ENCODE results near the gene PAFAH1B2.
"Not testable (repeated sequence)": the region's sequence is repeated elsewhere in the genome, so short reads cannot be mapped to it uniquely, and the experiment has no call there.

Gene PAFAH1B2

GRCh38 chr11:117134431-117134830, 9.7 kb upstream of the PAFAH1B2 start:
- no peak for TF ChIP-seq POLR2A (IDR thresholded peaks at IDR 0.05; ENCODE audit: low read depth, low read length)
- no peak for FAIRE-seq
- DNase-seq (ENCODE audit: insufficient read length): no peak

GRCh38 chr11:117134979-117135378, 9.1 kb upstream of the PAFAH1B2 start:
- not testable (repeated sequence) for FAIRE-seq

GRCh38 chr11:117137223-117138086, 6.6 kb upstream of the PAFAH1B2 start:
- FAIRE-seq; DNase-seq (ENCODE audit: insufficient read length): not testable (repeated sequence)

More at GRCh38 chr11:117134979-117135378, 9.1 kb upstream of the PAFAH1B2 start:
- not testable (repeated sequence) for DNase-seq (ENCODE audit: insufficient read length)

GRCh38 chr11:117143390-117143789, 697 bp upstream of the PAFAH1B2 start:
- FAIRE-seq (no peak), DNase-seq (ENCODE audit: insufficient read length) (no peak)
- no peak for TF ChIP-seq TAF1 (IDR thresholded peaks at IDR 0.05; ENCODE audit: borderline replicate concordance, low read depth, low read length)
- no peak for TF ChIP-seq POLR2A (IDR thresholded peaks at IDR 0.05; ENCODE audit: low read depth, low read length)
- TF ChIP-seq POLR2AphosphoS5 (IDR thresholded peaks at IDR 0.05; ENCODE audit: low read depth, low read length): no peak

GRCh38 chr11:117144477-117145392, 648 bp downstream of the PAFAH1B2 start:
- TF ChIP-seq POLR2AphosphoS5 (IDR thresholded peaks at IDR 0.05; ENCODE audit: low read depth, low read length) (no peak), TAF1 (IDR thresholded peaks at IDR 0.05; ENCODE audit: borderline replicate concordance, low read depth, low read length) (no peak), POLR2A (IDR thresholded peaks at IDR 0.05; ENCODE audit: low read depth, low read length) (no peak)
- DNase-seq (ENCODE audit: insufficient read length): peak; percentile 58
- peak; percentile 93 for FAIRE-seq

- FAIRE-seq (no peak), DNase-seq (ENCODE audit: insufficient read length) (no peak)
- TF ChIP-seq TAF1 (IDR thresholded peaks at IDR 0.05; ENCODE audit: borderline replicate concordance, low read depth, low read length) (no peak), POLR2A (IDR thresholded peaks at IDR 0.05; ENCODE audit: low read depth, low read length) (no peak), POLR2AphosphoS5 (IDR thresholded peaks at IDR 0.05; ENCODE audit: low read depth, low read length) (no peak)
Observed at GRCh38 chr11:117145393-117145761, 1.3 kb downstream of the PAFAH1B2 start.

- FAIRE-seq (no peak), DNase-seq (ENCODE audit: insufficient read length) (no peak)
- no peak for TF ChIP-seq TAF1 (IDR thresholded peaks at IDR 0.05; ENCODE audit: borderline replicate concordance, low read depth, low read length)
Observed at GRCh38 chr11:117146521-117146920, 2.4 kb downstream of the PAFAH1B2 start.

GRCh38 chr11:117152066-117152465, 8.0 kb downstream of the PAFAH1B2 start:
- FAIRE-seq (no peak), DNase-seq (ENCODE audit: insufficient read length) (no peak)
- TF ChIP-seq POLR2AphosphoS5 (IDR thresholded peaks at IDR 0.05; ENCODE audit: low read depth, low read length): no peak
- TF ChIP-seq TAF1 (IDR thresholded peaks at IDR 0.05; ENCODE audit: borderline replicate concordance, low read depth, low read length): no peak
- no peak for TF ChIP-seq POLR2A (IDR thresholded peaks at IDR 0.05; ENCODE audit: low read depth, low read length)

- no peak for FAIRE-seq
- TF ChIP-seq POLR2AphosphoS5 (IDR thresholded peaks at IDR 0.05; ENCODE audit: low read depth, low read length) (no peak), TAF1 (IDR thresholded peaks at IDR 0.05; ENCODE audit: borderline replicate concordance, low read depth, low read length) (no peak), POLR2A (IDR thresholded peaks at IDR 0.05; ENCODE audit: low read depth, low read length) (no peak)
- DNase-seq (ENCODE audit: insufficient read length): no peak
Observed at GRCh38 chr11:117154468-117154867, 10.4 kb downstream of the PAFAH1B2 start.

GRCh38 chr11:117157507-117157906, 13.4 kb downstream of the PAFAH1B2 start:
- FAIRE-seq: no peak
- no peak for DNase-seq (ENCODE audit: insufficient read length)
- no peak for TF ChIP-seq POLR2AphosphoS5 (IDR thresholded peaks at IDR 0.05; ENCODE audit: low read depth, low read length)
- no peak for TF ChIP-seq TAF1 (IDR thresholded peaks at IDR 0.05; ENCODE audit: borderline replicate concordance, low read depth, low read length)
- no peak for TF ChIP-seq POLR2A (IDR thresholded peaks at IDR 0.05; ENCODE audit: low read depth, low read length)

- TF ChIP-seq POLR2A (IDR thresholded peaks at IDR 0.05; ENCODE audit: low read depth, low read length) (no peak), POLR2AphosphoS5 (IDR thresholded peaks at IDR 0.05; ENCODE audit: low read depth, low read length) (no peak), TAF1 (IDR thresholded peaks at IDR 0.05; ENCODE audit: borderline replicate concordance, low read depth, low read length) (no peak)
- DNase-seq (ENCODE audit: insufficient read length) (no peak), FAIRE-seq (peak; percentile 67)
Observed at GRCh38 chr11:117159892-117160291, 15.8 kb downstream of the PAFAH1B2 start.

GRCh38 chr11:117160826-117161225, 16.7 kb downstream of the PAFAH1B2 start:
- FAIRE-seq (peak; percentile 63), DNase-seq (ENCODE audit: insufficient read length) (no peak)
- TF ChIP-seq POLR2AphosphoS5 (IDR thresholded peaks at IDR 0.05; ENCODE audit: low read depth, low read length) (no peak), POLR2A (IDR thresholded peaks at IDR 0.05; ENCODE audit: low read depth, low read length) (no peak), TAF1 (IDR thresholded peaks at IDR 0.05; ENCODE audit: borderline replicate concordance, low read depth, low read length) (no peak)

Data from GM12892 (cell line).